Esophagus (tissue), 2 donors: Measurements from ENCODE around the gene HSD11B2. TPM values are rescaled to one million over a fixed set of nuclear protein-coding genes. Genes with fewer than 3 reads are reported as not detected.
A peak's percentile ranks its signal among the peaks of the same experiment; 100 is the strongest.

Experiments used
- H3K27ac ChIP-seq, 2 donors: one replicate each; pipeline ENCODE4 v1.5.1; 2013; ENCODE audit warnings: low read depth in 2 of 2, mild to moderate bottlenecking in 2 of 2, inconsistent platforms in 1 of 2, low read length in 1 of 2, moderate library complexity in 1 of 2
- H3K27me3 ChIP-seq, 2 donors: one replicate each; pipeline ENCODE4 v1.6.1; 2013; ENCODE audit warnings: low read length in 2 of 2, control low read depth in 1 of 2, mild to moderate bottlenecking in 1 of 2; ENCODE audit not compliant: insufficient read depth in 2 of 2, control insufficient read depth in 1 of 2
- H3K36me3 ChIP-seq, 2 donors: one replicate each; pipeline ENCODE4 v1.6.1; 2013; ENCODE audit warnings: low read length in 1 of 2; ENCODE audit not compliant: control insufficient read depth in 2 of 2, insufficient read depth in 2 of 2
- H3K4me1 ChIP-seq, 2 donors: one replicate each; pipeline ENCODE4 v1.6.1; 2013; ENCODE audit warnings: low read length in 1 of 2; ENCODE audit not compliant: control insufficient read depth in 2 of 2, insufficient read depth in 2 of 2
- H3K4me3 ChIP-seq, 2 donors: one replicate each; pipeline ENCODE4 v1.5.1; 2013; ENCODE audit warnings: low read length in 2 of 2, mild to moderate bottlenecking in 2 of 2, low read depth in 1 of 2, moderate library complexity in 1 of 2
- H3K9me3 ChIP-seq, 2 donors: one replicate each; pipeline ENCODE4 v1.6.1; 2013; ENCODE audit warnings: mild to moderate bottlenecking in 2 of 2, low read depth in 1 of 2, low read length in 1 of 2, moderate library complexity in 1 of 2; ENCODE audit not compliant: control insufficient read depth in 2 of 2, insufficient read depth in 1 of 2
- WGBS, 2 donors: extraction: QIAGEN DNeasy Blood & Tissue Kit; methylation state at CpG; one replicate each; pipeline ENCODE4 v1.1.7; 2013; 5-methylcytosine and 5-hydroxymethylcytosine counted together
- polyA plus RNA-seq, 2 donors: library from polyadenylated mRNA; stranded (reverse); fragments of 200-250 nt; gene quantifications; one replicate each; pipeline ENCODE4 v1.2.3, GENCODE V29; 2013
- donor health status: healthy with polysubstance abuse.
- donor health status: Bipolar disorder and iron deficiency.

The HSD11B2 gene
- polyA plus RNA-seq, 2 donors, result 10.7 to 15.2 TPM

DNA sequence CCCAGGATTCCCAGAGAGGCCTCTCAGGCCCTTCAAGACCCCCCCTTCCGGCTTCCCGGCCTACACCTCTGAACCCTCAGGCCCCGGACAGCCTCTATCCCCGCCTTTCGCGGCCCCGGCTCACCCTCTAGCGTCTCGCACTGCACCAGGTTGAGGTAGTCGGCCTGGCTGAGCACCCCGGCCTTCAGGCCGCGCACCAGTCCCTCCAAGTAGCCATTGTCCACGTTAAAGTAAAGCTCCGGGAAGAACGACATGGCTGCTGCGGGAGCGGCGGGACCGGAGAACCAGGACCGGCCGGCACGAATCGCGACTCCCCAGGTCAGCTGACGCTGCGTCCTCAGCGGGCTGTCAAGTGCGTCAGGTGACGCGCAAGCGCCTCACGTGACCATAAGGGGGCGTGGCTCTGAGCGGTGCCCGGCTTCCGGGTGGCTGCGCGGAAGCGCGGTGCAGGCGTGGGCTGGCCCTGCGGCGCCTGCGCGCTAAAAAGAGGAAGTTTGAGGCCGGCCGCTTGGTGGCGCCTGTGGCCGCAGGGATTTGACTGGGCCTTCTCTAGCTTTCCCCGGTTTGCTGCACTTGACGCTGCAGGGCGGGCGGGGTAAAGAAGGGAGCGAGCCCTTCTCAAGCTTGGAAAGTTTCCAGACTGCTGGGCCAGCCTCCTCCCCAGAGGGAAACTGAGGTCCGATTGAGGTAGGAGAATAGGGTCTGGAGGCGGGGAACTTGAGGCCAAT is 50.1 kb downstream of the HSD11B2 start, which contains the start of gene ATP6V0D1:
Gene ATP6V0D1, minus strand, starts transcription at position 325 of the 728 bp plus-strand sequence. Its CDS starts 71 bp downstream, at position 254.
- Histone ChIP-seq H3K27me3 (no peaks in the 10 kb centered on the region), H3K9me3 (no peaks in the 10 kb centered on the region), H3K4me3 (peak within 1 kb of the TSS; percentile 93), H3K27ac (peak within 1 kb of the TSS; percentile 94 to 95), H3K36me3 (no peaks in the 10 kb centered on the region), H3K4me1 (peaks cover 5 to 7% of the 10 kb centered on the region in 2 donors)
- 0 to 1% methylated on average over 57 of the region's 57 CpGs for WGBS, 2 donors

DNA sequence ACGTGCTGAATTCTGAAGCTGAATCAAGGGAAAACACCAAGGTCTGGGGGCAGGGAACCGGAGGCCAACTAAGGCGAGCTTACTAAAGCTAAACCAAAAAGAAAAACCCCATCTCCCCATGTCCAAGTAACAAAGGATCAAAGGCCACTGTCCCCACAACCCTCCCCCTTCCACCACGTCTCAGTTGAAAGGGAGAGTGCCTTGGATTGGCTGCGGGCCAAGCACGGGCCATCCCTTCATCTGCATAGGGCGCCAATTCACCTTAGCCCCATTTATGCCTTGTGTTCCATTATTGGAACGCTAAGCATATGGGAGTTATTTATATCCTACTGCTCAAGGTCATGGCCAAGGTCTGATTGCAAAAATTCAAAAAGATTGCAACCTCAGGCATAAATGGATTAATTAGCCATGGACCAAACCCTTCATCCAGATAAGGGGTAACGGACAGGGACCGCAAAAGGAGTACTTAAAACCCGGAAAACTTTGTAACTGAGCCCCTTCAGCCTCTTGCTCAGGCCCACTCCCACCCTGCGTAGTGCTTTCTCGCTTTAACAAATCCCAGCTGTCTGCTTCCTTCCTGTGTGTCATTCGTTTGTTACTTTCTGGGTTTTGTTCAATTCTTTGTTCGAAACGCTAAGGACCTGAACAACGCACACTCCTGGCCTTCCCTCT is 50.8 kb downstream of the HSD11B2 start:
- Histone ChIP-seq H3K36me3 (no peaks in the 10 kb centered on the region), H3K27me3 (no peaks in the 10 kb centered on the region), H3K27ac (peak overlapping the region; percentile 79 to 82), H3K4me1 (peaks cover 5 to 7% of the 10 kb centered on the region in 2 donors), H3K4me3 (peak overlapping the region; percentile 45 to 51), H3K9me3 (no peaks in the 10 kb centered on the region)
- 10 to 11% methylated on average over 17 of the region's 17 CpGs for WGBS, 2 donors

GRCh38 chr16:67482233-67482924 is 51.5 kb downstream of the HSD11B2 start:
- H3K9me3 ChIP-seq, result no peaks in the 10 kb centered on the region
- H3K27me3 ChIP-seq, result no peaks in the 10 kb centered on the region
- H3K36me3 ChIP-seq, result no peaks in the 10 kb centered on the region
- WGBS, 2 donors, result 61 to 72% methylated on average over 25 of the region's 25 CpGs
- H3K27ac ChIP-seq, result no peak overlapping the region
- peaks cover 5 to 7% of the 10 kb centered on the region in 2 donors for H3K4me1 ChIP-seq
- H3K4me3 ChIP-seq, result peak overlapping the region; percentile 2 to 45

DNA sequence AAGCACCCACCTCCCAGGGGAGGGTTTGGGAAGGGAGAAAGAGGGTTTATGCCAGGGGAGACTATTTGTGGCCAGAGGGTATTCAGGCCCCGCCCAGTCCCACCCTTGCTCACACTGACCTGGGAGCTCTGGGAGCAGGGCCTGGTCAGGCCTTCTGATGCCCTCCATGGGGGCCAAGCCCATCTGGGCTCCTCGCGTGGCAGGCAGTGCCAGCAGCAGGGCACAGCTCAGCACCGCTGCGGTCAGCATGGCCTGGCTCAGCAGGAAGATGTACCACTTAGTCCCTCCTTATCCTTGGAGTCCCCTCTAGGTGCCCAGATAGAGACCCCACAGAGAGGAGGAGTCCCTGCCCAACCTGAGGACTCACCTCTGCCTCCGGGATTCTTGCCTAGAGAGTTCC is 52.2 kb downstream of the HSD11B2 start, which contains the start of gene AGRP:
Gene AGRP, minus strand, starts transcription at position 398 of the 400 bp plus-strand sequence. Its CDS starts 149 bp downstream, at position 249.
- no peak within 1 kb of the TSS for H3K4me3 ChIP-seq
- peaks cover 5 to 7% of the 10 kb centered on the region in 2 donors for H3K4me1 ChIP-seq
- no peaks in the 10 kb centered on the region for H3K27me3 ChIP-seq
- no peaks in the 10 kb centered on the region for H3K9me3 ChIP-seq
- H3K36me3 ChIP-seq, result no peaks in the 10 kb centered on the region
- no peak within 1 kb of the TSS for H3K27ac ChIP-seq
- 93 to 95% methylated on average over 6 of the region's 6 CpGs for WGBS, 2 donors

DNA sequence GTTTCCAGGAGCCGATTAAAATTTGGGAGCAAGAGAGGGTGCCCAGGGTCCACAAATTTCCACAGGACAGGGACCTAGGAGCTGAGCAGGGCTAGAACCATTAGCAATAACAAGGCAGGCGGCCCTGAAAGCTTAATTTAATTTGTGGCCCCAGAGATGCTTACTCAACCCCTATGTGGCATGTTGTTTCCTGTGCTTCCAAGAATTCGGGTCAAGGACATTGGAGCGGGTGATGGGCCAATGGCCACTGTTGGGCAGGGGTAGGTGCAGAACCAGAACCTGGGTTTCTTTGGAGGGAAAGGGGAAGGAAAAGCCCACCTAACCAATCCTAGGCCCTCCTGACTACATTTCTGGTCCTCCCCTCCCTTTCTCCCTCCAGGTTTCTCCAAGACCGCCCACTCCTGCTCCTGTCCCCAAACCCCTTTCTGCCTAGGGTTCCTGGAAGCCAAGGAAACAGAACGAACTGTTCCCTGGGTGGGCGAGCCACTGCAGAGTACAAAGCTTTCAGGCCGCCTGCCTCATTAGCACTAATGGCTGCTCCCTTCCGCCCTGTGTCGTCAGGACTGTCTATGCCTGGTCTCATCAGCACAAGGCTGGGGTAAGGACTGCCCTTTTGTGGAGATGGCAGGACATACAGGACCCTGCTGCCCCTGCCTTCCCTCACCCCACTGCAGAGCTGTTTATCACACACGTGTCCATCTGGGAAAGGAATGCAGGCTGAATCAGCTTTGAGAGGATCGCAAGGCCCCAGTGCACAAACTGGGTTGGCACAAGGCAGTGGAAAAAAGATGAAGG is 53.0 kb downstream of the HSD11B2 start:
- H3K4me1 ChIP-seq, result peaks cover 3 to 7% of the 10 kb centered on the region in 2 donors
- no peak overlapping the region for H3K27ac ChIP-seq
- H3K9me3 ChIP-seq, result no peaks in the 10 kb centered on the region
- no peaks in the 10 kb centered on the region for H3K27me3 ChIP-seq
- H3K36me3 ChIP-seq, result no peaks in the 10 kb centered on the region
- 92 to 93% methylated on average over 12 of the region's 12 CpGs for WGBS, 2 donors
- H3K4me3 ChIP-seq, result no peak overlapping the region

- H3K27me3 ChIP-seq, result no peaks in the 10 kb centered on the region
- H3K9me3 ChIP-seq, result no peaks in the 10 kb centered on the region
- 63 to 67% methylated on average over 3 of the region's 3 CpGs for WGBS, 2 donors
- H3K4me1 ChIP-seq, result peaks cover 0 to 4% of the 10 kb centered on the region in 2 donors
- H3K27ac ChIP-seq, result no peak overlapping the region
- H3K36me3 ChIP-seq, result no peaks in the 10 kb centered on the region
- no peak overlapping the region for H3K4me3 ChIP-seq
Measured at GRCh38 chr16:67486805-67487204, 55.9 kb downstream of the HSD11B2 start.

Other genes starting within 250 kb of the HSD11B2 start
- 10 to 100 TPM; 18.2 to 30.5 TPM for gene MATCAP1, start 247.2 kb upstream of the HSD11B2 start, polyA plus RNA-seq
- 1 to 10 TPM; 1.2 to 1.5 TPM for gene EXOC3L1, start 241.0 kb upstream of the HSD11B2 start, polyA plus RNA-seq
- 10 to 100 TPM; 49.1 to 53.0 TPM for gene E2F4, start 239.0 kb upstream of the HSD11B2 start, polyA plus RNA-seq
- gene ELMO3, start 232.0 kb upstream of the HSD11B2 start, polyA plus RNA-seq, result 10 to 100 TPM; 21.5 to 23.7 TPM
- 10 to 100 TPM; 73.4 to 83.1 TPM for gene TMEM208, start 204.0 kb upstream of the HSD11B2 start, polyA plus RNA-seq
- gene FHOD1, start 183.6 kb upstream of the HSD11B2 start, polyA plus RNA-seq, result 10 to 100 TPM in 1 of 2 donors, 1 to 10 TPM in 1; 6.3 to 11.4 TPM
- under 1 TPM; 0.11 to 0.43 TPM for gene SLC9A5, start 182.1 kb upstream of the HSD11B2 start, polyA plus RNA-seq
- gene PLEKHG4, start 151.6 kb upstream of the HSD11B2 start, polyA plus RNA-seq, result 10 to 100 TPM in 1 of 2 donors, 1 to 10 TPM in 1; 8.9 to 13.3 TPM
- gene KCTD19, start 104.4 kb upstream of the HSD11B2 start, polyA plus RNA-seq, result not detected
- under 1 TPM in 1 of 2 donors, not detected in 1; 0.02 TPM for gene LRRC36, start 104.3 kb upstream of the HSD11B2 start, polyA plus RNA-seq
- gene TPPP3, start 37.6 kb upstream of the HSD11B2 start, polyA plus RNA-seq, result 10 to 100 TPM; 15.2 to 39.0 TPM
- 1 to 10 TPM; 3.3 to 4.7 TPM for gene ZDHHC1, start 14.6 kb upstream of the HSD11B2 start, polyA plus RNA-seq
- 10 to 100 TPM; 17.0 to 78.1 TPM for gene ATP6V0D1, start 50.0 kb downstream of the HSD11B2 start, polyA plus RNA-seq
- gene AGRP, start 52.4 kb downstream of the HSD11B2 start, polyA plus RNA-seq, result not detected
- 10 to 100 TPM; 12.7 to 14.9 TPM for gene RIPOR1, start 97.7 kb downstream of the HSD11B2 start, polyA plus RNA-seq
- 10 to 100 TPM; 16.9 to 21.3 TPM for gene CTCF, start 131.4 kb downstream of the HSD11B2 start, polyA plus RNA-seq
- 1 to 10 TPM; 1.2 to 4.3 TPM for gene CARMIL2, start 214.0 kb downstream of the HSD11B2 start, polyA plus RNA-seq
- 10 to 100 TPM in 1 of 2 donors, 1 to 10 TPM in 1; 6.7 to 10.3 TPM for gene ACD, start 229.1 kb downstream of the HSD11B2 start, polyA plus RNA-seq
- 1 to 10 TPM; 1.2 to 1.7 TPM for gene PARD6A, start 229.8 kb downstream of the HSD11B2 start, polyA plus RNA-seq
- gene ENKD1, start 235.6 kb downstream of the HSD11B2 start, polyA plus RNA-seq, result 10 to 100 TPM; 10.6 to 16.0 TPM
- 1 to 10 TPM; 1.8 to 2.0 TPM for gene C16orf86, start 235.7 kb downstream of the HSD11B2 start, polyA plus RNA-seq